Neuron (in vitro differentiated cells): ENCODE data around the gene PNPLA2.

Source experiments
- H2AFZ ChIP-seq: one replicate; pipeline ENCODE4 v1.6.1; 2013; ENCODE audit warnings: low read depth, mild to moderate bottlenecking, inconsistent platforms, low read length, moderate library complexity
- H3K27me3 ChIP-seq: one replicate; pipeline ENCODE4 v1.6.1; 2013; ENCODE audit warnings: low read length; ENCODE audit not compliant: insufficient read depth
- H3K36me3 ChIP-seq: one replicate; pipeline ENCODE4 v1.6.1; 2013; ENCODE audit warnings: low read length; ENCODE audit not compliant: insufficient read depth
- H3K4me1 ChIP-seq: one replicate; pipeline ENCODE4 v1.6.1; 2013; ENCODE audit warnings: low read length; ENCODE audit not compliant: insufficient read depth
- H3K4me3 ChIP-seq: 2 replicates; pipeline ENCODE4 v1.5.1; 2013; ENCODE audit warnings: mild to moderate bottlenecking, low read length, moderate library complexity
- H3K9me3 ChIP-seq: one replicate; pipeline ENCODE4 v1.6.1; 2013; ENCODE audit warnings: low read length

Gene PNPLA2

DNA sequence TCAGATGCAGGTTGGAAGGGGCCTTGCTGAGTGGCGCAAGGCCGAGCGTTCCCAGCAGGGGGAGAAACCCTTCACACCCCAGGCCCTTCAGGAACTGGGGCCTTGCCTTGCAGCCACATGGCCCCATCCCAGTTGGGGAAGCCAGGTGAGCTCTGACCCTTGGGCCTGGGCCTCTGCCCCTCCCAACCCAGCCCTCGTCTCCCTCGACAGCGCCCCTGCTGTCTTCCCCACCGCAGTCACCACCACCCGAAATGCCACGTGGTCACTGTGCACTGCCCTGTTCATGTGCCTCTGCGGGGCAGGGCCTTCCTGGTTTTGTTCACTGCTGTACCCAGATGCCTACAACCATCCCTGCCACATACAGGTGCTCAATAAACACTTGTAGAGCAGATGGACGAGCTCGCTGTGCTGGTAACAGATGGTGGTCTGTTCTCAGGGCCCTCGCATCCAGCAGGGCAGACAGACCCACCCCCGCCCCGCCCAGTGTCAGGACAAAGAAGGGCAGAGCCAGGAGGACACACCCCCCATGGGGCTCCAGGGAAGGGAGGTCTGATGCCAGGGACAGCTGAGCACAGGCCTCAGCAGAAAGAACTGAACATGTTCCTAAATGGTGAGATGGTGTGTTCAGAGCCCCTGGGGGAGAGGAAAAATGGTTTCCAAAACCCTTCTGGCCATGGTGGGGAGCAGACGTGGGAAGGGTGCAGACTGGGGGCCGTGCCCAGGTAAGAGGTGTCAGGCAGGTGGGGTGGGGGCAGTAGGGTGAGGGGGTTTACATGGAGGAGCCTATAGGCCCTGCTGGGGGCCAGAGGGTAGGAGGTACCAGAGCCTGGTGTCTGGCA is 19.9 kb downstream of the PNPLA2 start:
- Histone ChIP-seq H3K27me3 (no peaks in the 10 kb centered on the region), H3K4me1 (peaks cover 26% of the 10 kb centered on the region), H3K9me3 (no peaks in the 10 kb centered on the region), H2AFZ (no peak overlapping the region), H3K4me3 (no peak overlapping the region), H3K36me3 (peaks cover 54% of the 10 kb centered on the region)

- no peaks in the 10 kb centered on the region for H3K27me3 ChIP-seq
- H2AFZ ChIP-seq, result no peak overlapping the region
- no peak overlapping the region for H3K4me3 ChIP-seq
- peaks cover 28% of the 10 kb centered on the region for H3K4me1 ChIP-seq
- peaks cover 54% of the 10 kb centered on the region for H3K36me3 ChIP-seq
- H3K9me3 ChIP-seq, result no peaks in the 10 kb centered on the region
These were observed 20.5 kb downstream of the PNPLA2 start for GRCh38 chr11:839280-839623.

GRCh38 chr11:839875-840617 is 21.3 kb downstream of the PNPLA2 start:
- Histone ChIP-seq H3K9me3 (no peaks in the 10 kb centered on the region), H3K4me3 (no peak overlapping the region), H3K4me1 (peaks cover 30% of the 10 kb centered on the region), H3K36me3 (peaks cover 54% of the 10 kb centered on the region), H2AFZ (no peak overlapping the region), H3K27me3 (no peaks in the 10 kb centered on the region)

- peak overlapping the region; percentile 95 for H3K4me3 ChIP-seq
- H3K27me3 ChIP-seq, result no peaks in the 10 kb centered on the region
- H3K4me1 ChIP-seq, result peaks cover 40% of the 10 kb centered on the region
- peaks cover 42% of the 10 kb centered on the region for H3K36me3 ChIP-seq
- H2AFZ ChIP-seq, result no peak overlapping the region
- H3K9me3 ChIP-seq, result no peaks in the 10 kb centered on the region
These were observed 23.3 kb downstream of the PNPLA2 start for GRCh38 chr11:841981-842369.

GRCh38 chr11:842370-843002 is 23.8 kb downstream of the PNPLA2 start, which contains the start of the genes POLR2L and TSPAN4:
Gene POLR2L (minus strand): TSS chr11:842529. CDS start chr11:842508, 21 bp downstream.
Gene TSPAN4 (plus strand): TSS chr11:842852. CDS start chr11:850305, 7,453 bp downstream.
- Histone ChIP-seq H3K36me3 (peaks cover 37% of the 10 kb centered on the region), H3K27me3 (no peaks in the 10 kb centered on the region), H3K4me3 (peak within 1 kb of the TSS; percentile 95), H2AFZ (peak within 1 kb of the TSS; percentile 96), H3K4me1 (peaks cover 40% of the 10 kb centered on the region), H3K9me3 (no peaks in the 10 kb centered on the region)

- Histone ChIP-seq H3K4me3 (peak overlapping the region; percentile 95), H3K27me3 (no peaks in the 10 kb centered on the region), H3K4me1 (peaks cover 40% of the 10 kb centered on the region), H2AFZ (no peak overlapping the region), H3K36me3 (peaks cover 31% of the 10 kb centered on the region), H3K9me3 (no peaks in the 10 kb centered on the region)
These were observed 24.5 kb downstream of the PNPLA2 start for GRCh38 chr11:843086-843734.

DNA sequence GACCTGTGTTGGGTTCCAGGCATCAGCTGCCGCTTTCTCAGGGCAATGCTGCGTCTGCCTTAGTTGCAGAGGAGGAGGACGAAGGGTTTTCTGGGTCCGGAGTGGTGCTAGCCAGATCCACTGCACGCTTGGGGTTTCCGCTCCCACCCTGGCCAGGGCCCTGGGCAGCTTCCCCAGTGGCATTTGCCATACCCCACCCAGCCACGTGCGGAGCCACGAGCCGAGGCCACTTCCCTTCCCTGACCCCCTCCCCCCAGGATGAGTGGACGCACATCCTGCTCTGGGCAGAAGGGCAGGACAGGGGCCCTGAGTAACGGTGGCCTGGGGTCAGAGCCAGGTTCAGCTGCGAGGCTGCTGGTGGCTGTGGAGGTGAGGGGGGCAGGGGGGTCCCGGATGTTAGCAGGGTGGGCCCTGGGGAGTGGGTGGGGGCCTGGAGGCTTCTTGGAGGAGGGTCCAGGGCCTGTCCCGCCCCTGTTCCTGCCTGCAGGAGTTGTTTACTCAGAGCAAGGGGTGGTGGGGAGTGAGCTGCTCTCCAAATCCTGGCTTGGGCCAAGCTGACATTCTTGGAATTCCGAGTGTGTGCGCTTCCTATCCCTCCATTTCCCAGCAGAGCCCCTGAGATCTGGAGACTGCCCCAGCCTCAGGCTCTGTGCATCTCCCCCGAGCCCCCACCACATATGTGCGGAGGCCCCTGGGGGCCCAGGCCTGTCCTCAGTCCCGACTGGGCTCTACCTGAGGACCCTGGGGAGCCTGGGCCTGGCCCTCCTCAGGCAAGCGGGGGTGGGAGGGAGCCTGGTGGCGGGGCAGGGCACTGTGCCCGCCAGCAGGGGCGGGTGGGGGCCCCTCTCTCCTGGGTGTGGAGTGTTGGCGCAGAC is 25.3 kb downstream of the PNPLA2 start:
- Histone ChIP-seq H2AFZ (no peak overlapping the region), H3K9me3 (no peaks in the 10 kb centered on the region), H3K27me3 (no peaks in the 10 kb centered on the region), H3K4me3 (peak overlapping the region; percentile 95), H3K36me3 (peaks cover 23% of the 10 kb centered on the region), H3K4me1 (peaks cover 47% of the 10 kb centered on the region)

- peaks cover 14% of the 10 kb centered on the region for H3K36me3 ChIP-seq
- H3K9me3 ChIP-seq, result no peaks in the 10 kb centered on the region
- H3K4me1 ChIP-seq, result peaks cover 50% of the 10 kb centered on the region
- H2AFZ ChIP-seq, result no peak overlapping the region
- H3K27me3 ChIP-seq, result no peaks in the 10 kb centered on the region
- no peak overlapping the region for H3K4me3 ChIP-seq
These were observed 26.3 kb downstream of the PNPLA2 start for GRCh38 chr11:844693-845644.

DNA sequence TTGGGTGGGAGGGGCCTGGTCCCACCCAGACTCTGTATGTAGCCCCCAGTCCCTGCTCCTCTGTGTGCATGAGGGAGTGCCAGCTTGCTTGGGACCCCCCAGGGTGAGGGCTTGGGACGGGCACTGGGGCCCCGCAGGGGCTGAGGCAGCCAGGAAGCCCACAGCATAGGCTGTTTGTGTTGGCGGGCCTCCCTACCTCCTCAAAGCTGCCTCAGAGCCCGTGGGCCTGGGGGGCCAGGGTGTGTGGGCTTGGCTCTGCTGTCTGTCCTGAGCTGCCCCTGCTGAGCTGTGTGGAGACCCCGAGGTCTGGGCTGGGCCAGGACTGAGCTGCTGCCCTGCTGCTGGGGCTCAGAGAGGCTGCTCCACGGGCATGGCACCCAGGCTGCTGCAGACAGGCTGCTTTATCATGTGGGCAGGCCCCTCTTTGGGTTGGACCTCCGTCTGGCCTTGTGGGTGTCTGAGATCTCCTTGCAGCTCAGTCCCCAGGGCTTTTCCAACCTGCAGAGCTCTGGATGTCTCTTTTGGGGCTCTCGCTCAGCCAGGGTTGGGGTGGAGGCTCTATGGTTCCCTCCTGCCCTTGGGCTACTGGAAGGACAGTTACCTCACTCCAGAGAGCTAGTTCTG is 27.3 kb downstream of the PNPLA2 start:
- Histone ChIP-seq H3K36me3 (peaks cover 3% of the 10 kb centered on the region), H3K4me1 (peaks cover 50% of the 10 kb centered on the region)

DNA sequence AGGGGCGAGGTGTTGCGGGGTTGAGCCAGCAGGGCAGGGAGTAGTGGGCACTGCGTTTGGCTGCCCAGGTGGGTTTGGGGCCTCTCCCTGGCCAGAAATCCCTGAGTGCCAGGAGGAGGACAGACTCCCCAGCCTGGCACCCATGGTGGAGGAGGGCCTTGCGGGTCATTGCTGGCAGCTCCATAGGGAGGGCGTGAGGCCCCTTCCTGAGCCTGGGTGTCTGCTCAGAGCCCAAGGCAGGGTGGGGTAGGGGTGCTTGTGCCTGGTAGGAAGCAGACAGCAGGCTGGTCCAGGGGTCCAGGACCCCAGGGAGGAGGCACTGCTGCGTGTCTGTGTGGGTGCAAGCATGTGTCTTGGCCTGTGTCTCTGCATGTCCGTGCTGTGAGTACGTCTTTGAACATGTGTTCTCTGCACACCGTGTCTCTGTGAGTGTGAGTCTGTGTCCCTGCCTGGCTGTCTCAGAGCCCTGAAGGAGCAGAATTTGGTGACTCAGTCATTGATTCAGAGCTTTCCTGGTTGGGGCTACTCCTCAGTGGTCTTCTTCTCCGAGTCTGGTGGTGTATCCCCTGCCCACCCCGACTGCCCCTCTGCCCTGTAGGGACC is 27.9 kb downstream of the PNPLA2 start:
- no peaks in the 10 kb centered on the region for H3K27me3 ChIP-seq
- H3K4me1 ChIP-seq, result peaks cover 51% of the 10 kb centered on the region
- H3K36me3 ChIP-seq, result no peaks in the 10 kb centered on the region
- no peaks in the 10 kb centered on the region for H3K9me3 ChIP-seq
- H3K4me3 ChIP-seq, result no peak overlapping the region
- H2AFZ ChIP-seq, result no peak overlapping the region

More for the DNA sequence above, 27.3 kb downstream of the PNPLA2 start:
- no peaks in the 10 kb centered on the region for H3K9me3 ChIP-seq
- no peak overlapping the region for H3K4me3 ChIP-seq
- no peaks in the 10 kb centered on the region for H3K27me3 ChIP-seq
- no peak overlapping the region for H2AFZ ChIP-seq

GRCh38 chr11:847876-848275 is 29.2 kb downstream of the PNPLA2 start:
- no peak overlapping the region for H2AFZ ChIP-seq
- peaks cover 52% of the 10 kb centered on the region for H3K4me1 ChIP-seq
- H3K4me3 ChIP-seq, result no peak overlapping the region
- no peaks in the 10 kb centered on the region for H3K36me3 ChIP-seq
- no peaks in the 10 kb centered on the region for H3K9me3 ChIP-seq
- H3K27me3 ChIP-seq, result no peaks in the 10 kb centered on the region
